LNCAP (cell line): Measurements from ENCODE around the gene BCAS1.

Source experiments
- CTCF ChIP-seq: fragments of 450-650 bp; IDR thresholded peaks from 2 replicates; pipeline ENCODE4 v1.5.1; 2017; ENCODE audit warnings: mild to moderate bottlenecking

The BCAS1 gene

DNA sequence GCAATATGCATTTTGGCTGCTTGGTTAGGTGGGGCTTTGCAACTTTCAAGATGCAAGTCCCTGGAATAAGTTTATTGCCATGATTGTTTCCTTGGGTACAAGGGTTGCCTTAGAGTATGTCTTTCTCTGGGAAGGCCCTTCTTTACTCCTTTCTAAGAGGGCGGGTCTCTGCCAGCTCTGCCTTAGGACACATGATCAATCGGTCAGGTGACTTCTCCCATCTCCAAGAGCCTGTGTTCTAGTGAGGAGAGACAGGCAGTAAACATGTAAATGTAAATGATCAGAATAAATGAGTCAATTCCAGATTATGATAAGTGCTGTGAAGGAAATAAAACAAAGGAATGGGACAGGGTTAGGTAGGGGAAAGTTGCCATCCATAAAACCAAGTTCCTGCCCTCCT, 43.2 kb upstream of the BCAS1 start:
- TF ChIP-seq CTCF = no peak

- TF ChIP-seq CTCF = no peak
Measured at GRCh38 chr20:54112221-54112884, 42.0 kb upstream of the BCAS1 start.

DNA sequence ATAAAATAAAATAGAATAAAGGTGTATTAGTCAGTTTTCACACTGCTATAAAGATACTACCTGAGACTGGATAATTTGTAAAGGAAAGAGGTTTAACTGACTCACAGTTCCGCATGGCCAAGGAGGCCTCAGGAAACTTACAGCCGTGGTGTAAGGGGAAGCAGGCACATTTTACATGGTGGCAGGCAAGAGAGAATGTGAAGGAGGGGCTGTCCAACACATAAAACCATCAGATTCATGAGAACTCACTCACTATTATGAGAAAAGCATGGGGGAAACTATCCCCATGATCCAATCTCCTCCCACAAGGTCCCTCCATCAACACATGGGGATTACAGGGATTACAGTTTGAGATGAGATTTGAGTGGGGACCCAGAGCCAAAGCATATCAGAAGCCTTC, 41.1 kb upstream of the BCAS1 start:
- no peak for TF ChIP-seq CTCF

- TF ChIP-seq CTCF = no peak
Measured at GRCh38 chr20:54110457-54110856, 40.1 kb upstream of the BCAS1 start.

DNA sequence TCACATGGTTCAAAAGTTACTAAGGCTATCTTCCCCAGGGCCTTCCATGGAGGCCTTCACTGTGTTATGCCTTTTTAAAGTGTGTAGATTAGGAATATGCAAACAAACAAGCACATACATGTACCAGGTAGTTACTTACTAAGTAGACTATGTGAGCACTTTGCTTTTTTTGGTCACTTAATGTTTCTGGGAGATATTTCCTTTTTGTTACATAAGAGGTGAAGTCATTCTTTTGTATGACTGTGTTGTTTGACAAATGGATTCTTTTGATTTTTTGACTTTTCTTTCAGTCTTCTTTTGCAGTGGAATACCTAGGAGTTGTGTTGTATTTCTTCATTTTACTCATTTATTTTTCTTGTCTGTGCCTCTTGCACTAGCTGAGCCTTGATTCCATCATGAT, 39.6 kb upstream of the BCAS1 start:
- TF ChIP-seq CTCF = no peak

DNA sequence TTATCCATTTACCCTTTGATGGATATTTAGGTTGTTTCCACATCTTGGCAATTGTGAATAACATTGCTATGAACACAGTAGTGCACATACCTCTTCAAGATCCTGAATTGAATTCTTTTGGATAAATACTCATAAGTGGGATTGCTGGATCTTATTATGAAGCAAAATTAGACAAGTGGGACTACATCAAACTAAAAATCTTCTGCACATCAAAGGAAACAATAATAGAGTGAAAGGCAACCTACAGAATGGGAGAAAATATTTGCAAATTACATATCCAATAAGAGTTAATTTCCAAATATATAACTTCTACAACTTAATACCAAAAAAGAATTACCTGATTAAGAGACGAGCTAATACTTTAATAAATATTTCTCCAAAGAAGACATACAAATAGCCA, 38.4 kb upstream of the BCAS1 start:
- TF ChIP-seq CTCF = no peak

DNA sequence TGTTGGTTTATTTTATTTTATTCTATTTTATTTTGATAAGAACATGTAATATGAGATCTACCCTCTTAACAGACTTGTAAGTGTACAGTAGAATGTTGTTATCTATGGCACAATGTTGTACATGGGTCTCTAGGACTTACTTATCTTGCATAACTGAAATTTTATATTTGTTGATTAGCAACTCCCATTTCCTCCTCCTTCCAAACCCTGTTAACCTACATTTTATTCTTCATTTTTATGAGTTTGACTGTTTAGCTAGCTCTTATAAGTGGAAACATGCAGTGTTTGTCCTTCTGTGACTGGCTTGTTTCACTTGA, 37.9 kb upstream of the BCAS1 start:
- TF ChIP-seq CTCF = no peak
